Right lung (tissue), 10 donors: Measurements from ENCODE around the gene CADM3. TPM values are rescaled to one million over a fixed set of nuclear protein-coding genes. Genes with fewer than 3 reads are reported as not detected.

Experiments used
- DNase-seq, 2 donors: peaks; one replicate each; pipeline ENCODE4 v3.0.0-alpha.2; 2013
- long read RNA-seq, 8 donors: transcript quantifications; one replicate each; lab custom pipeline, GENCODE V29; 2026
- polyA plus RNA-seq, 5 donors: library from polyadenylated mRNA; unstranded; fragments of 120-200 nt; gene quantifications; one replicate each; pipeline versions ENCODE4 v1.2.1 to v1.2.3, GENCODE V29; 2013; ENCODE audit warnings: inconsistent platforms in 1 of 5, low replicate concordance in 1 of 5; ENCODE audit not compliant: insufficient read length in 5 of 5, insufficient read depth in 1 of 5

CADM3 gene
- 1 to 10 TPM in 4 of 5 donors, under 1 TPM in 1; 0.93 to 2.5 (median 2.0) TPM for polyA plus RNA-seq
- long read RNA-seq, donor 1, partial matches to known transcripts = 0 of 1 reads
- long read RNA-seq, donor 1, other reads (novel, unspliced or antisense) = 0 of 1 reads
- long read RNA-seq, donor 2 = 0 reads
- long read RNA-seq, donor 3, partial matches to known transcripts = 0 of 1 reads
- long read RNA-seq, donor 3, other reads (novel, unspliced or antisense) = 0 of 1 reads
- long read RNA-seq, donor 4 = 0 reads
- long read RNA-seq, donor 5 = 0 reads
- long read RNA-seq, donor 6 = 0 reads
- long read RNA-seq, donor 7, partial matches to known transcripts = 0 of 1 reads
- long read RNA-seq, donor 7, other reads (novel, unspliced or antisense) = 0 of 1 reads
- long read RNA-seq, donor 8 = 0 reads

- DNase-seq = no peak
Measured at GRCh38 chr1:159171254-159171687, at the start of gene CADM3. Gene CADM3, plus strand, starts transcription at chr1:159171615. Its CDS starts 151 bp downstream, at chr1:159171766.

- DNase-seq = no peak
Measured at GRCh38 chr1:159122005-159122621, 49.3 kb upstream of the CADM3 start.

GRCh38 chr1:159123587-159123986 lies 47.8 kb upstream of the CADM3 start:
- DNase-seq = no peak

GRCh38 chr1:159132271-159132881 lies 39.0 kb upstream of the CADM3 start:
- peak; percentile 7 to 18 for DNase-seq

- DNase-seq = no peak
Measured at GRCh38 chr1:159140474-159140873, 30.9 kb upstream of the CADM3 start.

GRCh38 chr1:159141584-159142390 lies 29.6 kb upstream of the CADM3 start:
- DNase-seq = no peak

GRCh38 chr1:159142391-159142663 lies 29.1 kb upstream of the CADM3 start:
- no peak for DNase-seq

GRCh38 chr1:159142726-159143510 lies 28.5 kb upstream of the CADM3 start:
- DNase-seq = no peak

GRCh38 chr1:159144571-159144970 lies 26.8 kb upstream of the CADM3 start:
- no peak for DNase-seq

- no peak for DNase-seq
Measured at GRCh38 chr1:159146980-159147379, 24.4 kb upstream of the CADM3 start.

- no peak for DNase-seq
Measured at GRCh38 chr1:159152031-159152430, 19.4 kb upstream of the CADM3 start.

GRCh38 chr1:159161001-159161718 lies 10.3 kb upstream of the CADM3 start:
- DNase-seq = peak; percentile 53 to 71

GRCh38 chr1:159161719-159162026 lies 9.7 kb upstream of the CADM3 start:
- no peak for DNase-seq

GRCh38 chr1:159162516-159163265 lies 8.7 kb upstream of the CADM3 start:
- no peak for DNase-seq

- DNase-seq = no peak
Measured at GRCh38 chr1:159163614-159164228, 7.7 kb upstream of the CADM3 start.

GRCh38 chr1:159168043-159168442 lies 3.4 kb upstream of the CADM3 start:
- DNase-seq = no peak

- no peak for DNase-seq
Measured at GRCh38 chr1:159170639-159171038, 776 bp upstream of the CADM3 start.

GRCh38 chr1:159171688-159172501 lies 480 bp downstream of the CADM3 start:
- DNase-seq = no peak
